HFF-Myc (cell line): ENCODE data around the gene SEMA4B.

ENCODE experiments used
- DNase-seq: peaks from one replicate; pipeline ENCODE4 v3.0.0-alpha.2; 2011; ENCODE audit warnings: low read depth; ENCODE audit errors: extremely low read depth
- H3K4me3 ChIP-seq: replicated peaks from 2 replicates; pipeline ENCODE4 v1.5.1; 2011; ENCODE audit warnings: low read depth, mild to moderate bottlenecking, control low read depth, low read length
- TF ChIP-seq, protein P1 (sequence below): IDR thresholded peaks from 2 replicates; pipeline ENCODE4 v1.5.1; 2012; ENCODE audit warnings: mild to moderate bottlenecking, low read depth, low read length, control low read depth; ENCODE audit errors: missing control alignments

Gene SEMA4B

DNA sequence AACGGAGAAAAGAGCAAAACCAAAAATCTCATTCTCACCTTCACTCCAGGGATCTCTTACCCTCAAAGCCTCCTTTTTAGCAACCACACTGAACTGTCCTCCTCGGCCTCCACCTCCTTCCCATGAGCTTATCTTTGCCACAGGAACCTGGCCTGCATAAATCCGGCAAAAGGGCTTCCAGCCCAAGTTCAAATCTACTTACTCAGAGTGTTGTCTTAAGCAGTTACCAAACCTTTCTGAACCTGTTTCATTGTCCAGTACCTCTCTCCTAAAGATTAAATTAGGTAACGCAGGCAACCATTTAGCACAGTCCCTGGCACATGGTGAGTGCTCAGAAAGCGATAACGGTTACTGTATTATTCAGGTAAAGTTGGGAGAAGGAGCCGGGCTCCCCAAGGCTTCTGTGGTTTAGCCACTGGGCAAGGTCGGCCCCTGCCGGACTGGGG, 31.8 kb downstream of the SEMA4B start:
- peak overlapping the region; percentile 82 for H3K4me3 ChIP-seq
- no peak for DNase-seq
- TF ChIP-seq, protein P1, sequence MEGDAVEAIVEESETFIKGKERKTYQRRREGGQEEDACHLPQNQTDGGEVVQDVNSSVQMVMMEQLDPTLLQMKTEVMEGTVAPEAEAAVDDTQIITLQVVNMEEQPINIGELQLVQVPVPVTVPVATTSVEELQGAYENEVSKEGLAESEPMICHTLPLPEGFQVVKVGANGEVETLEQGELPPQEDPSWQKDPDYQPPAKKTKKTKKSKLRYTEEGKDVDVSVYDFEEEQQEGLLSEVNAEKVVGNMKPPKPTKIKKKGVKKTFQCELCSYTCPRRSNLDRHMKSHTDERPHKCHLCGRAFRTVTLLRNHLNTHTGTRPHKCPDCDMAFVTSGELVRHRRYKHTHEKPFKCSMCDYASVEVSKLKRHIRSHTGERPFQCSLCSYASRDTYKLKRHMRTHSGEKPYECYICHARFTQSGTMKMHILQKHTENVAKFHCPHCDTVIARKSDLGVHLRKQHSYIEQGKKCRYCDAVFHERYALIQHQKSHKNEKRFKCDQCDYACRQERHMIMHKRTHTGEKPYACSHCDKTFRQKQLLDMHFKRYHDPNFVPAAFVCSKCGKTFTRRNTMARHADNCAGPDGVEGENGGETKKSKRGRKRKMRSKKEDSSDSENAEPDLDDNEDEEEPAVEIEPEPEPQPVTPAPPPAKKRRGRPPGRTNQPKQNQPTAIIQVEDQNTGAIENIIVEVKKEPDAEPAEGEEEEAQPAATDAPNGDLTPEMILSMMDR: no peak

DNA sequence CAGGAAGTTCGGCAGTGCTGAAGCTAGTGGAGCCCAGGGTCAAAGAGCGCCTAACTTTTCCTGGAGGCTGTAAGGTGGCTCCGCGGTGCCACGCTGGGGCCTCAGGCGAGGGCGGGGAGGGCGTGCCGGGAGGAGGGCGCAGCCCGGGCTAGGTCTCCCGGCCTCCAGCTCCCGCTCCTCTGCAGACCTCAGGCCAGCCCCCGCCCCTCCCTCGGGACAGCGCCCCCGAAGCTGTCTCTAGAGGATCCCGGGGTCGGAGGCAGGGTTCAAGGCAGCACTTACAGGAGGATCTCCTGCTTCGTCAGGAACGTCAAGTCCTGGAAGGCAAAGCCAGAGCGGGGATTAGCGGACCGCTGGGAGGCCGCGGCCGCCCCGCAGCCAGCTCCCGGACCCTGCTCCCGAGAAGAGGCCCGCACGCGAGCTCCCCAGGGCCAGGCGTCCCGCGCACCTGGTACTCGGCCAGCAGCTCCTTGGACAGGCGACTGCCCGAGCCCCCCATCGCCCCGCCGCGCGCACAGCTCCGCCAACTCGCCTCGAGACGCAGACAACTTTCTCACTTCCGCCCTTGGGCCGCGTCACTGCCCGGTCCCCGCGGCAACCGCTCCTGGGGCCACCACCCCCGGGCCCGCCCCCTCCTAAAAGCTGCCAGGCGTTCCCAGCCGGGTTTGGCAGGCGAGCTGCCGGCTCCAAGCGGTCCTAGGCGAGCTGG, 32.4 kb downstream of the SEMA4B start, which contains the start of gene CIB1:
TSS of gene CIB1 (minus strand) at position 555 of the 709 bp plus-strand sequence. CDS start at position 499, 56 bp downstream.
- H3K4me3 ChIP-seq: peak within 1 kb of the TSS; percentile 82
- peak; percentile 70 for DNase-seq
- TF ChIP-seq, protein P1: peak; percentile 39

DNA sequence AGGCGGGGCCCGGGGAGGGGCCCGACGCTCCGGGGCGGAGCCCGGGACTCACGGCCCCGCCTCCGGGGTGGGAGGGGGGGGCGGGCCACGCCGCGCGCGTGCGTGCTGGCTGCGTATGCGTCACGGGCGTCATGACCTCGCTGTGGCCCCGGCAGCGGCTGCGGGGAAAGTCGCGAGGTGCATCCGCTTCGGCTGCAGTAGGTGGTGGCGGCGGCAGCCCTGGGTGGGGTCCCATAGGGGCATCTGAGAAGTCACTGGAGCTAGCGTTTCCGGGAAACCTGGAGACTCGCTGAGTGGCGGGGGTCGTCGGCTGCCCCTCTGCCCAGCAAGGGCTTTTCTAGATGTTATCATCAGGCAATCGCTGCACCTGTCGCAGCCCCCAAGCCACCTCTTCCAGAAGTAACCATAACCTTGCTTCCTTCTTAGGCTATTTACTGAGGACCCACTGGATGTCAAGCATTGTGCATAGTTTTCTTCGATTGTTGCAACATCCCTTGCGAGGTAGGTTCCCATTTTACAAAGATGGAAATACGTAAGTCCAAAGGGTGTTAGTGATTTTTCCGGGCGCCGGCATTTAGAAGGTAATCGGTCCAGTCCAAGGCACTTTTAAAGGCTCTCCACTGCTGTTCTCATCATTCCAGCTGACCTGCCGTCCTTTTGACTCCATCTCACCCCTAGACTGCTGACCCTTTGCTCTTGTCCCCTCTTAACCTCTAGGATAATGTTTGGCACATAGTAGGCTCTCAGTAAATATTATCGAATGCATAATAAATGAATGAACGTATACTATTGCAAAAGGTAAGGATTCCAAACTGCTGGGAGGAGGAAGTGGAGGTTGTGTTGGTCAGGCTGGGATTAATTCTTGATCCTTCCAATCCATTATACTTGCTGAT, 33.2 kb downstream of the SEMA4B start, which contains the start of gene GDPGP1:
TSS of gene GDPGP1 (plus strand) at position 114 of the 893 bp plus-strand sequence. CDS start 6,700 bp downstream, outside the sequence.
- H3K4me3 ChIP-seq: peak within 1 kb of the TSS; percentile 82
- no peak for DNase-seq
- TF ChIP-seq, protein P1: no peak

DNA sequence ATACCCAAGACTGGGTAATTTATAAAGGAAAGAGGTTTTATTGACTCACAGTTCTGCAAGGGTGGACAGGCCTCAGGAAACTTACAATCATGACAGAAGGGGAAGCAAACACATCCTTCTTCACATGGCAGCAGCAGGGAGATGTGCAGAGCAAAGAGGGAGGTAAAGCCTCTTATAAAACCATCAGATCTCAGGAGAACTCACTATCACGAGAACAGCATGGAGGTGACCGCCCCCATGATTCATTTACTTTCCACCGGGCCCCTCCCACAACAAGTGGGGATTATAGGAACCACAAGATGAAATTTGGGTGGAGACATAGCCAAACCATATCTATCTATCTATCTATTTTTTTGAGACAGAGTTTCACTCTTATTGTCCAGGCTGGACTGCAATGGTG, 38.2 kb downstream of the SEMA4B start:
- TF ChIP-seq, protein P1: no peak
- no peak for DNase-seq
- no peak overlapping the region for H3K4me3 ChIP-seq

DNA sequence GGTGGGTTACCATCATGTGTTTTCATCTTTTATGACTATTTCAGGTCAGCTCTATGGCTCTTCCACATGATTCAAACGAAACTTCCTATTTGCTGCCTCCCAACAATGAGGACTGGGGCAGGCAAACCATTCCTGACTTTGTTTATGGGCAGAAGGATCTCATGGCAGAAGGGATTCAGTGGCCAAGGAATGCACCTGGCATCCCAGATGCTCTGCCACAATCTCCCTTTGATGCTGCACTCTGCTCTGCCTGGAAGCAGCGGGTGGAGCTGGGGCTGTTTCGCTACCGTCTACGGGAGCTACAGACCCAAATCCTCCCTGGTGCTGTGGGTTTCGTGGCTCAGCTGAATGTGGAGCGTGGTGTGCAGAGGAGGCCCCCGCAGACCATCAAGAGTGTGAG, 39.7 kb downstream of the SEMA4B start:
- DNase-seq: no peak
- H3K4me3 ChIP-seq: no peak overlapping the region
- TF ChIP-seq, protein P1: no peak

DNA sequence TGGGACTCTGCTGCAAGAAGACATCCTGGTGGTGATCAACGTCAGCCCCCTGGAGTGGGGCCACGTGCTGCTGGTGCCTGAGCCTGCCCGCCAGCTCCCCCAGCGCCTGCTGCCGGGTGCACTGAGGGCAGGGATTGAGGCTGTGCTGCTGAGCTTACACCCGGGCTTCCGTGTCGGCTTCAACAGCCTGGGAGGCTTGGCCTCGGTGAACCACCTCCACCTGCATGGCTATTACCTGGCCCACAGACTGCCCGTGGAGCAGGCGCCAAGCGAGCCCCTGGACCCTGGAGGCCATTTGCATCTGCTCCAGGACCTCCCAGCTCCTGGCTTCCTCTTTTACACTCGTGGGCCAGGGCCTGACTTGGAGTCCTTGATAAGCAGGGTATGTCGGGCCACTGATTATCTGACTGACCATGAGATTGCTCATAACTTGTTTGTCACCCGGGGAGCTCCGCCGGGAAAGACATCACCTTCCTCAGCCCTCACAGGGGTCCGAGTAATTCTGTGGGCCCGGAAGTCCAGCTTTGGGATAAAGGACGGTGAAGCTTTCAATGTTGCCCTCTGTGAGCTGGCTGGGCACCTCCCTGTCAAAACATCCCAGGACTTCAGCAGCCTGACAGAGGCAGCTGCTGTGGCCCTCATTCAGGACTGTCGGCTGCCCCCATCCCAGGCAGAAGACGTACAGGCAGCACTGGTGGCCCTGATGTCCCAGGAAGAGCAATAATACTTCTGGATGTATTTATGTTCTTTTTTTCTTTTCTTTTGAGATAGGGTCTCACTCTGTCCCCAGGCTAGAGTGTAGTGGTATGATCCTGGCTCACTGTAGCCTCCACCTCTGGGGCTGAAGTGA, 40.4 kb downstream of the SEMA4B start:
- DNase-seq: no peak
- TF ChIP-seq, protein P1: no peak

More for the DNA sequence above, 40.4 kb downstream of the SEMA4B start:
- no peak overlapping the region for H3K4me3 ChIP-seq
